AG08395 (cell line): ENCODE data around the gene TRIM66.

Experiments
- DNase-seq: peaks from one replicate; pipeline ENCODE4 v3.0.0; 2012; ENCODE audit warnings: mixed read lengths, low spot score

The TRIM66 gene

GRCh38 chr11:8715501-8715900 is 33.0 kb upstream of the TRIM66 start:
- no peak for DNase-seq

DNA sequence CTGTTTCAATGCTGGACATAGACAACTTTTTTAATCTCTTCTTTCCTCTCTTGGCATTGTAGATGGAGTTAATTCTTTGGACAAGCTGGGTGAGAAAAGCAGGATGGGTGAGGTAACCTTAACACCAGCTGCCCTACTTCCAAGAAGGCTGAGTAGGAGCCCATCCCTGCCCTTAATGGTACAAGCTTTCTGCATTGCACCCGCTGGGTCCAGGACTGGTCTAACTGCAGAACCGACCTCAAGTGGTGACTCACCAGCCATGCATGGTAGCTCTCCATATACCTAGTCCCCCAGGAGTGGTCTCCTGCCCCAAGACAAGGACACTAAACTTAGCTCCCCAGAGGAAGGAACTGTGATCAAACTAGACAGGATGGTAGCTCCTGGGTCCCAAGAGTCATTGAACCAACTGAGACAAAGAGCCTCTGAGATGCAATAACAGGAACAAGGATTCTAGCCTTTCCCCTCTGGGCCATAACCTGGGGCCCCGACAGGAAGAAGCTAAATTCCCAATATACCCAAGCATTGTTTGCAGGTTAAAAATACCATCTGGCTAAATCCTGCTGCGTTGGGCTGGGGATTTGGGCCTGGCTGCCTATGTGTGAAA is 32.3 kb upstream of the TRIM66 start:
- no peak for DNase-seq

DNA sequence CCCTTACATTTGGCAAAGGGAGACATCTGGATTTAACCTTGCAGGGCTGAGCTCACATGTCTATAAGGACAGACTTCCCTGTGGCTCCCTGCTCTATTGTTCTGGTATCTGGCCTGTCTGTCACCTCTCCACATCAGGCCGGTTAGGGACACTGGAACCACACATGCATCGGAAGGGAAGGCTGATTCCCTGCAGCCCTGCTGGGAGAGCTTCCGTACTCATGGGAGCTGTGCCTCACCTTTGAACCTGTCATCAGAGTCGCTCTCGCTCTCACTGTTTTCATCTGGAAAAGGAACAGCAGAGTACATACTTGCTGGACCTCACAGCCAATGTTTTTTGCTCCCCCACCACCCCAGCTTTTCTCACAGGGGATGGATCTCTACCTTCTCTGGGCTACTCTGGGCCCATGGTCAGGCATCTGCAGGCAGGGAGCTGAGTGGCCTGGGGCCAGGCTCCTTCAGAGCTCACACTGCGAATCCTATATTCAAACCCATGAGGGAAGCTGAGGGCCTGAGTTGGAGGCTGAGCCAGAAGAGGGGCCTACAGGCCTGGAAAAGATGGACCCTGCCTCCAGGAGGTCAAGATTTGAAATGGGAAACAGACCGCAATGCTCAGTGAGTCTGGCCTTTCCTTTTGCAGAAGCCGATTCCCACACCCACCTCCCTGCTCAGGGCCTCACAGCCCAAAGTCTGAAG is 31.4 kb upstream of the TRIM66 start:
- DNase-seq, result no peak

- DNase-seq, result no peak
Observed at GRCh38 chr11:8712506-8712905, 30.0 kb upstream of the TRIM66 start.

GRCh38 chr11:8711895-8712442 is 29.5 kb upstream of the TRIM66 start:
- DNase-seq, result no peak

DNA sequence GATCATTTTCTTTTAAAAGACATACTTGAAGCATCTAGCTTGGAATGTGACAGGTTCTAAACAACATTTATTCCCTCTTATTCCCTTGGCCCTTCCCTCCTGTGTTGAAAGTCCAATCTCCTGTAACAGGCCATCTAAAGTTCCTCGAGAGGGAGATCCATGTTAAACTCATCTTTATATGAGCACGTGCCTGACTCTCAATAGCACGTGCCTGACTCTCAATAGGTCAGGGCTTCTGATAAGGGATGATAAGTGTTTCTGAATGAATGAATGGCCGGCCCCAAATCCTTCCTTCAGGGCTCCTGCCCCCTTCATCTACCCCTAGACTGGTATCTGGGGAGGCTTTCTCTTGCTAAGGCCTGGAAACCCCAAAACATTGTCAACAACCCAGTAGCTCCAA is 27.3 kb upstream of the TRIM66 start:
- no peak for DNase-seq

GRCh38 chr11:8709002-8709672 is 26.7 kb upstream of the TRIM66 start:
- DNase-seq, result peak; percentile 87

DNA sequence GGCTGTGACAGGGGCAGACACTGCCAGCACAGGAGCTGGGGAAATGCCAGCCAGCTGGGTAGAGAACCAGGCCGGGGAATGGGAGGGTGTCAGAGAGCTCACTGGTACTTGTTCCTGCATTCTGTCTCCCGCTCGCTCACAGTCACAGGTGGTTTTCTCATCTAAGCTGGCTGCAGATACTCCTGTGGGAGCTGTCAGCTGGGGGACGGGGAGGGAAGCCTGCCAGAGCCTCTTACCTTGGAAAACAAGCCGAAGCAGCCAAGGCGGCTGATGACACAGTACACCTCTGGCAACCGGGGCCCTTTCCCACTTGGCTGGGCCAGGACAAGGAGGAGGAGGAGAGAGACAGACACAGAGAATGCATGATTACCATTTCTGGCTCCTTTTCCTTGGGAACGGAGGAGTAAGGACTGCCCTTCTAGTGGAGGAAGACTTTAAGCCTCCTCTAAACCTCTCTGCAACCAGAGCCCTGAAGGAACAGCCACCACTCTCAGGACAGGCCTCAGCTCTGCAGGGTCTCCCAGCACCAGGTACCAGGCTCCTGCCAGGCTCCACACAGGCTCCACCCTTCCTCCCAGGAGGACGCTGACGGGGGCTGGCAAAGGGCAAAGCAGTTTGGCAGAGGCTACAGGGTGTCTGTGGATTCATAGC is 25.2 kb upstream of the TRIM66 start:
- DNase-seq, result no peak

GRCh38 chr11:8706673-8707432 is 24.4 kb upstream of the TRIM66 start:
- DNase-seq, result no peak

GRCh38 chr11:8705146-8705545 is 22.7 kb upstream of the TRIM66 start:
- DNase-seq, result no peak

GRCh38 chr11:8704136-8704535 is 21.7 kb upstream of the TRIM66 start:
- no peak for DNase-seq

DNA sequence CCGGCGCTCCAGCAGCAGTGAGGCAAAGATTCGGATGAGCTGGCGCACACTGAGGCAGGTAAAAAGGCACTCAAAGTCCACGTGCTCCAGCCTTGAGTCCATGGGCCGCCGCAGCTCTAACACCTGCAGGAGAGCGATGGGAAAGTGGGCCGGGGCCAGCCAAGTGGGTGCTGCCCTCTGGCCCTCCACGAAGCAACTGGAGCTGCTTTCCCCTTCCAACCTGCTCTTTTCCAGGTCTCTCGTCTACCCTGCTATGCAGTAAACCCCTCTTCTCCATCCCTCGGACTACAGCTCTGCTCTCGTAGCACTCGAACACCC is 20.1 kb upstream of the TRIM66 start:
- no peak for DNase-seq

DNA sequence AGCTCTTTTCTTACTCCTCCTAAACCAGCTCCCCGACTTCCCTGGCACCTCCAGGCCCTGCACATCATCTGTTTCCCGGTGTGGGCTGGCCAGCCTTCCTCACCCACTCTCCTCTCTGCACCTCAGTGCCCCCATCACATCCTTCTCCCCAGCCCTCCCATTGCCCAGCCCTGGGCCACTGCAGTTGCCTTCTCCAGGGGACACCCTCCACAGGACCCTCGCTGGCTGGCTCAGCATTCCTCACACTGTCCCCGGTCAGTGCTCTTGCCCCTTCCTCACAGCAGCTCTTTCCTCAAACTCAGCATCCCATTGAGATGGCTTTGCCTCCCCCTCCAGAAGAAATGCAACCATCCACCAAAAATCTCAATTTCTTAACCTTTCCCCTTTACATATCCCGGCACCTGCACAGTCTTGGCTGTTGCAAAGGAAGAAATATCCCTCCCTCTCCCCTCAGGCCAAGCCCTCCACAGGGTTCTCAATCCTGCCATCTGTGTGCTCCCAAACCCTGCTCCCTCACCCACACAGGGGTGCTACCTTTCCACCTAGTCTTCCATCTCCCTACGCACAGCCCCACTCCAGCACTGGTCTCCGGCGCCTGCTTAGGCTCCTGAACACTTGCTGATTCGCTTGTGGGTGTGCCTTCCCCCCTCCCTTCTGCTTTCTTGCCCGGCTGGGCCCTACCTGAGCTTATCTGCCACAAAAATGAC is 19.6 kb upstream of the TRIM66 start:
- no peak for DNase-seq

- DNase-seq, result peak; percentile 78
Observed at GRCh38 chr11:8699903-8700302, 17.4 kb upstream of the TRIM66 start.

DNA sequence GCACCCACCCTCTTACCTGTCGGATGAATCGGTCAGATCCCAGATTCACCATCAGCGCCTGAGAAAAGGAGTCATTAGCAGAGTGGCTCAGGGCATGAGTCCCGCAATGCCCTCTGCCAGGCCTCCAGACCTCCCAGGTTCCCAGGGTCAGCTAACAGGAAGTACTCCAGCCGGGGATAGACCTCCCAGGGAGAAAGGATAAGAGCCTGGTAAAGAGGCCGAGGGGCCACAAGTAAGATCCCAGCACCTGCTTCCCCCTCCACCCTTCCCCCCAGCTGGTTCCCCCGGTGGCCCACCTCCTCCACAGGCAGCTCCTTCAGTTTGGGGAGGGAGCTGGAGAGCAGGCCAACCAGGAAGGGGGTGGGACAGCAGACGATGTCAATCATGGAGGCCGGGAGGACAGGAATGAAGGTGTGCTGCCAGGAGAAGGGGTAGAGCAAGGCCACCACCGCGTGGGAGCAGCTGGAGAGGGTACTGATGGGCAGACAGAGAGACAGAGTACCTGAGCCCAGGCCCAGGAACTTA is 16.5 kb upstream of the TRIM66 start:
- DNase-seq, result no peak

GRCh38 chr11:8698379-8698851 is 15.9 kb upstream of the TRIM66 start:
- no peak for DNase-seq

DNA sequence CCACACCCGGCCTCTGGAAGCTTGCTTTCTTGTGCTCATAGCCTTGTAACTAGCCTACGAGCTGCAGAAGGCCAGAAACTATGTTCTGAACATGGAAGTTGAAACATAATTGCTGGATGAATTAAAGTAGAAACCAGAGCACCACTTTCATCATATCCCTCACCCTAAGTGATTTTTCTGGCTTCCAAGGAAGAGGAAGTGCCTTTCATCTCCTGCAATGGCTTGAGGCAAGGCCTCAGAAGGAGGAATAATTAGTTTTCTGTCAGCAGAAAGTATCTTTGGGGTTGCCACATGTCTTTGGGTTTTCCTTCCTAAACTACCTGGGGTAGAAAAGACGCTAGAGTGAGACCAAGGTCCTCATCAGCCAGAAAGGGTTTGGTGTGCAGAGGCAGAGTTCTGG is 14.6 kb upstream of the TRIM66 start:
- DNase-seq, result no peak

DNA sequence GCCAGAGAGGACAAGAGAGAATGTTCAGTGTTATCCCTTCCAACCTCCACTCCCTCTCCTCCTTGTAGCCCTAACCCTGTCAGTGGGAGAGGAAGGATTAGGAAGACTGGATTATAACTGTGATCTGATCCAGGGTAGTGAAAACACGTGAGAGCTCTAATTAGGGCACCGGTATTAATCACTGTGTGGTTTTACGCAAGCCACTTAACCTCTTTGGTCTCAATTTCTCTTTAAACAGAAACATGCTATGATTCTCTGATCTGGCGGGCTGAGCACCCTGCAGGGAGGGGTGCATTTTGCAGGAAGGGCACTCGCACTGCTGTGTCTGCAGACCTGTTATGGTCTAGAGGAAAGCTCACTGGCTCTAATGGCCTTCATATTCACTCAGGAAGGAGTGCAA is 11.7 kb upstream of the TRIM66 start:
- no peak for DNase-seq

DNA sequence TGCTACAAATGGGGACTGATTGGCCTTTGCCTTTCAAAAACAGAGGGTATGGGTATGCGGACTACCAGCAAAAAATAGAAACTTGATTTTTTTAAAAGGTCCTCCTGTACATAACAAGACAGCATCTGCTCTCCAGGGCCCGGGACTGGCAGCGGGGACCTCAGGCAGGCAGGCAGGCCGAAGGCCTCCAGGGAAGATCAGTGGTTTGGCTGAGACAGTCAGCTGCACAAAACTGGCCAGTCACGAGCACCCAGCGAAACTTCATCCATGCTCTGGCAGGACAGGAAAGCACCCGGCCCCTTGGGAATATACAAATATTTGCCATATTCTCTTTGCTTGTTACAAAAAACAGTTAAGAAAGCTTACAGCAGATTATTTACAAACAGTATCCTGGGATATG is 11.1 kb upstream of the TRIM66 start:
- DNase-seq, result no peak

GRCh38 chr11:8693010-8693551 is 10.6 kb upstream of the TRIM66 start:
- DNase-seq, result no peak

GRCh38 chr11:8692417-8692816 is 10.0 kb upstream of the TRIM66 start:
- DNase-seq, result no peak
